Osteocyte (in vitro differentiated cells): Measurements from ENCODE around the gene KDM5C. TPM values are rescaled to one million over a fixed set of nuclear protein-coding genes. Genes with fewer than 3 reads are reported as not detected.

Source experiments
- DNase-seq: peaks from one replicate; pipeline ENCODE4 v3.0.0; 2021; ENCODE audit warnings: mixed read lengths; ENCODE audit not compliant: unreplicated experiment; ENCODE audit errors: extremely low spot score
- H3K27ac Mint-ChIP-seq: one replicate; pipeline ENCODE4 v1.8.0; 2021; ENCODE audit warnings: mild to moderate bottlenecking, mixed read lengths; ENCODE audit not compliant: unreplicated experiment
- H3K27me3 Mint-ChIP-seq: one replicate; pipeline ENCODE4 v1.8.0; 2021; ENCODE audit warnings: mixed read lengths; ENCODE audit not compliant: unreplicated experiment
- H3K36me3 Mint-ChIP-seq: one replicate; pipeline ENCODE4 v1.8.0; 2021; ENCODE audit warnings: mixed read lengths; ENCODE audit not compliant: unreplicated experiment
- H3K4me1 Mint-ChIP-seq: one replicate; pipeline ENCODE4 v1.8.0; 2021; ENCODE audit warnings: mixed read lengths; ENCODE audit not compliant: unreplicated experiment
- H3K4me3 Mint-ChIP-seq: one replicate; pipeline ENCODE4 v1.8.0; 2021; ENCODE audit warnings: mild to moderate bottlenecking, moderate library complexity, mixed read lengths; ENCODE audit not compliant: unreplicated experiment
- H3K9me3 Mint-ChIP-seq: one replicate; pipeline ENCODE4 v1.8.0; 2021; ENCODE audit warnings: mixed read lengths; ENCODE audit not compliant: unreplicated experiment
- CTCF ChIP-seq: fragments of 200-600 bp; sonication (generic); IDR thresholded peaks from 2 replicates; pipeline ENCODE4 v1.5.0; 2021; ENCODE audit warnings: antibody characterized with exemption, mild to moderate bottlenecking, moderate library complexity
- total RNA-seq: library from RNA; stranded (reverse); gene quantifications from 2 replicates; pipeline ENCODE4 v1.2.1, GENCODE V29; 2021

Gene KDM5C
- total RNA-seq, 1 donor from 2014 or later, result 88.9 TPM

- DNase-seq, result no peak
- Mint-ChIP-seq H3K36me3 (peaks cover 2% of the 10 kb centered on the region), H3K9me3 (no peaks in the 10 kb centered on the region), H3K27ac (no peak overlapping the region), H3K27me3 (no peaks in the 10 kb centered on the region), H3K4me1 (no peaks in the 10 kb centered on the region), H3K4me3 (no peak overlapping the region)
- no peak for TF ChIP-seq CTCF
Measured at GRCh38 chrX:53234484-53234883, 9.5 kb upstream of the KDM5C start.

- H3K36me3 Mint-ChIP-seq, result peaks cover 2% of the 10 kb centered on the region
- no peak overlapping the region for H3K27ac Mint-ChIP-seq
- no peaks in the 10 kb centered on the region for H3K27me3 Mint-ChIP-seq
- H3K9me3 Mint-ChIP-seq, result no peaks in the 10 kb centered on the region
- H3K4me3 Mint-ChIP-seq, result no peak overlapping the region
- DNase-seq, result no peak
- H3K4me1 Mint-ChIP-seq, result no peaks in the 10 kb centered on the region
- TF ChIP-seq CTCF, result no peak
Measured at GRCh38 chrX:53233536-53233935, 8.5 kb upstream of the KDM5C start.

GRCh38 chrX:53230116-53230515 is 5.1 kb upstream of the KDM5C start:
- Mint-ChIP-seq H3K27me3 (no peaks in the 10 kb centered on the region), H3K4me1 (peaks cover 1% of the 10 kb centered on the region), H3K9me3 (no peaks in the 10 kb centered on the region), H3K36me3 (no peaks in the 10 kb centered on the region), H3K27ac (no peak overlapping the region), H3K4me3 (no peak overlapping the region)
- no peak for TF ChIP-seq CTCF
- DNase-seq, result no peak

GRCh38 chrX:53227224-53227765 is 2.3 kb upstream of the KDM5C start:
- Mint-ChIP-seq H3K36me3 (no peaks in the 10 kb centered on the region), H3K4me3 (no peak overlapping the region), H3K27me3 (no peaks in the 10 kb centered on the region), H3K4me1 (peaks cover 17% of the 10 kb centered on the region), H3K27ac (no peak overlapping the region), H3K9me3 (no peaks in the 10 kb centered on the region)
- no peak for DNase-seq
- TF ChIP-seq CTCF, result no peak

GRCh38 chrX:53223955-53224859 is 800 bp downstream of the KDM5C start:
- no peak for DNase-seq
- Mint-ChIP-seq H3K4me1 (peaks cover 27% of the 10 kb centered on the region), H3K9me3 (no peaks in the 10 kb centered on the region), H3K36me3 (no peaks in the 10 kb centered on the region), H3K27me3 (no peaks in the 10 kb centered on the region), H3K4me3 (peak overlapping the region; percentile 88), H3K27ac (peak overlapping the region; percentile 98)
- no peak for TF ChIP-seq CTCF
